ENCODE results near the gene FEN1. TPM values are rescaled to one million over a fixed set of nuclear protein-coding genes. Genes with fewer than 3 reads are reported as not detected.

The FEN1 gene
- total and polyA plus RNA-seq, 8 donors: 4.2 to 24.6 (median 10.0) TPM; not detected in 1

- Histone ChIP-seq H3K4me3 (no peak overlapping the region), H3K9me3 (no peaks in the 10 kb centered on the region), H3K27me3 (no peaks in the 10 kb centered on the region), H3K36me3 (peaks cover 8 to 74% (median 45%) of the 10 kb centered on the region in 4 donors), H3K27ac (no peak overlapping the region), H3K4me1 (no peaks in the 10 kb centered on the region)
- DNase-seq: no peak
- WGBS, 5 donors: 75 to 84% (median 81%) methylated on average over 3 of the region's 3 CpGs
- intact Hi-C loops (cut with DNase I; ENCODE audit: low total_unique reads): loop anchor here (10.0 kb wide), 2 partner anchors 91 to 301 kb away; partner anchors contain the start of gene FADS3
- TF ChIP-seq POLR2AphosphoS5 (IDR thresholded peaks at IDR 0.05) (no peak), EP300 (IDR thresholded peaks at IDR 0.05) (no peak), POLR2A (IDR thresholded peaks at IDR 0.05) (no peak)
- TF ChIP-seq, protein P1, sequence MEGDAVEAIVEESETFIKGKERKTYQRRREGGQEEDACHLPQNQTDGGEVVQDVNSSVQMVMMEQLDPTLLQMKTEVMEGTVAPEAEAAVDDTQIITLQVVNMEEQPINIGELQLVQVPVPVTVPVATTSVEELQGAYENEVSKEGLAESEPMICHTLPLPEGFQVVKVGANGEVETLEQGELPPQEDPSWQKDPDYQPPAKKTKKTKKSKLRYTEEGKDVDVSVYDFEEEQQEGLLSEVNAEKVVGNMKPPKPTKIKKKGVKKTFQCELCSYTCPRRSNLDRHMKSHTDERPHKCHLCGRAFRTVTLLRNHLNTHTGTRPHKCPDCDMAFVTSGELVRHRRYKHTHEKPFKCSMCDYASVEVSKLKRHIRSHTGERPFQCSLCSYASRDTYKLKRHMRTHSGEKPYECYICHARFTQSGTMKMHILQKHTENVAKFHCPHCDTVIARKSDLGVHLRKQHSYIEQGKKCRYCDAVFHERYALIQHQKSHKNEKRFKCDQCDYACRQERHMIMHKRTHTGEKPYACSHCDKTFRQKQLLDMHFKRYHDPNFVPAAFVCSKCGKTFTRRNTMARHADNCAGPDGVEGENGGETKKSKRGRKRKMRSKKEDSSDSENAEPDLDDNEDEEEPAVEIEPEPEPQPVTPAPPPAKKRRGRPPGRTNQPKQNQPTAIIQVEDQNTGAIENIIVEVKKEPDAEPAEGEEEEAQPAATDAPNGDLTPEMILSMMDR (IDR thresholded peaks at IDR 0.05): no peak
Measured at GRCh38 chr11:61803889-61804647, 11.4 kb downstream of the FEN1 start.

DNA sequence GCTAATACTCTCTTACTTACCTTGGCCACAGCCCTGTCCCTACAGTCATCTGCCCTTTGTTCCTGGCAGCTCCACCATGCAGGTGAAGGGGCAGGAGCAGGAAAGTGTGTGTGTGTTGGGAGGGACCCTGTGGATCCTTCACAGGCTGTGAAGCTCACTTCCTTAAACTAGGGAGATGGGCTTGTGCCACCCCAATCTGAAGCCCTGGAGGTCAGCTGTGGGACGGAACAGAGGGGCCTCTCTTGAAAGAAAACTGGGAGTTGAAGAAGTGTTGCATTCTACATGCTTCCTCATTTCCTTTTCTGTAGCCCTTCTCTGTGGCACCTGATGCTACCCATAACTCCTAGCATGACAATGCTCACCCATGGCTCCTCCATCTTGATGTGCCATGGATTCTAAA is 12.4 kb downstream of the FEN1 start:
- no peaks in the 10 kb centered on the region for H3K4me1 ChIP-seq
- peaks cover 8 to 84% (median 55%) of the 10 kb centered on the region in 4 donors for H3K36me3 ChIP-seq
- H3K27me3 ChIP-seq: no peaks in the 10 kb centered on the region
- no peak for DNase-seq
- H3K4me3 ChIP-seq: no peak overlapping the region
- H3K9me3 ChIP-seq: no peaks in the 10 kb centered on the region
- no peak overlapping the region for H3K27ac ChIP-seq
- intact Hi-C loops (cut with DNase I; ENCODE audit: low total_unique reads): loop anchor here (10.0 kb wide), 2 partner anchors 90 to 300 kb away; partner anchors contain the start of gene FADS3
- 88 to 100% (median 91%) methylated on average over 1 of the region's 1 CpG for WGBS, 5 donors
- TF ChIP-seq EP300 (IDR thresholded peaks at IDR 0.05): no peak
- no peak for TF ChIP-seq POLR2AphosphoS5 (IDR thresholded peaks at IDR 0.05)
- TF ChIP-seq POLR2A (IDR thresholded peaks at IDR 0.05): no peak
- TF ChIP-seq, protein P1 (IDR thresholded peaks at IDR 0.05): no peak

GRCh38 chr11:61806785-61807184 is 14.1 kb downstream of the FEN1 start:
- Histone ChIP-seq H3K27ac (no peak overlapping the region), H3K4me3 (no peak overlapping the region), H3K9me3 (no peaks in the 10 kb centered on the region), H3K36me3 (peaks cover 20 to 95% (median 69%) of the 10 kb centered on the region in 4 donors), H3K4me1 (no peaks in the 10 kb centered on the region), H3K27me3 (no peaks in the 10 kb centered on the region)
- no peak for DNase-seq
- intact Hi-C loops (cut with DNase I; ENCODE audit: low total_unique reads): loop anchor here (10.0 kb wide), 2 partner anchors 88 to 298 kb away; partner anchors contain the start of gene FADS3
- 69 to 90% (median 86%) methylated on average over 5 of the region's 5 CpGs for WGBS, 5 donors
- TF ChIP-seq POLR2AphosphoS5 (IDR thresholded peaks at IDR 0.05): no peak
- no peak for TF ChIP-seq POLR2A (IDR thresholded peaks at IDR 0.05)
- TF ChIP-seq, protein P1 (IDR thresholded peaks at IDR 0.05): no peak
- no peak for TF ChIP-seq EP300 (IDR thresholded peaks at IDR 0.05)

DNA sequence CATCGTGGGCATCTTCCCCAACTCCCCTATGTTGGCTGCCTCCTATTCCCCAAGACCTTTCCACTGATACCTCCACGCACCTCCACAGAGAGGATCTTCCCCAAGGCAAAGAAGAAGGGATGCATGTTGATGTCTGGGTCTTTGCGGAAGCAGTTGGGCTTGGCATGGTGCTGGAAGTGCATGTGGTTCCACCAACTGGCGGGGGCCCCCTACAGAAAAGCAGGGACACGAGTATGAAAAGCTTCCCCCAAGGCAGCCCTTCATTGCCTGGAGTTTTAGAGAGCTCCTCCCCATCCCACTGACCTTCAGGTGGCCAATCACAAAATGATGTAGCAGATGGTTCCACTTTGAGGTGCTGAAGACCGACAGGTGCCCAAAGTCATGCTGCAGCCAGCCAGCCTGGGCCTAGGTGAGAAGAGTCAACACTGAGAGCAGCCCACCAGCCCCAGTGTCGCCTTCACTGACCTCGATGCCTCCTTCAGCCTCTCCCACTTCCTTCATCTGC is 18.0 kb downstream of the FEN1 start:
- Histone ChIP-seq H3K27ac (no peak overlapping the region), H3K36me3 (peaks cover 17 to 70% (median 54%) of the 10 kb centered on the region in 4 donors), H3K4me1 (peaks cover 0 to 13% (median 8%) of the 10 kb centered on the region in 4 donors), H3K27me3 (no peaks in the 10 kb centered on the region), H3K4me3 (no peak overlapping the region), H3K9me3 (no peaks in the 10 kb centered on the region)
- DNase-seq: no peak
- TF ChIP-seq, protein P1 (IDR thresholded peaks at IDR 0.05): no peak
- TF ChIP-seq EP300 (IDR thresholded peaks at IDR 0.05) (no peak), POLR2AphosphoS5 (IDR thresholded peaks at IDR 0.05) (no peak), POLR2A (IDR thresholded peaks at IDR 0.05) (no peak)
- intact Hi-C loops (cut with DNase I; ENCODE audit: low total_unique reads): loop anchor here (10.0 kb wide), 1 partner anchor 144 kb away; the partner anchor contains the start of gene BEST1
- WGBS, 5 donors: 89 to 97% (median 96%) methylated on average over 7 to 8 of the region's 8 CpGs

All from stomach (tissue), 9 donors.